GM23248 (cell line): Measurements from ENCODE around the gene CHODL. TPM values are rescaled to one million over a fixed set of nuclear protein-coding genes. Genes with fewer than 3 reads are reported as not detected.

Experiments used
- DNase-seq: peaks from one replicate; pipeline ENCODE4 v3.0.0-alpha.2; 2015
- H2AFZ ChIP-seq: fragments of 200-600 bp; sonication (generic); 2 replicates; pipeline ENCODE4 v1.6.1; 2016; ENCODE audit warnings: antibody characterized with exemption
- H3F3A ChIP-seq: fragments of 200-600 bp; sonication (generic); 2 replicates; pipeline ENCODE4 v1.6.1; 2016; ENCODE audit warnings: mild to moderate bottlenecking, antibody characterized with exemption, mixed run types; ENCODE audit not compliant: insufficient read depth
- H3K27ac ChIP-seq: fragments of 200-600 bp; sonication (generic); 2 replicates; pipeline ENCODE4 v1.5.1; 2016; ENCODE audit warnings: mild to moderate bottlenecking
- H3K27me3 ChIP-seq: fragments of 200-600 bp; sonication (generic); replicated peaks from 2 replicates; pipeline ENCODE4 v1.6.1; 2016; ENCODE audit warnings: mild to moderate bottlenecking; ENCODE audit not compliant: insufficient read depth
- H3K36me3 ChIP-seq: fragments of 200-600 bp; sonication (generic); 2 replicates; pipeline ENCODE4 v1.6.1; 2016; ENCODE audit warnings: low read depth, mild to moderate bottlenecking
- H3K4me1 ChIP-seq: fragments of 200-600 bp; sonication (generic); 2 replicates; pipeline ENCODE4 v1.6.1; 2016; ENCODE audit warnings: mild to moderate bottlenecking; ENCODE audit not compliant: insufficient read depth
- H3K4me2 ChIP-seq: fragments of 200-600 bp; sonication (generic); one replicate; pipeline ENCODE4 v1.6.1; 2016; ENCODE audit warnings: mild to moderate bottlenecking; ENCODE audit not compliant: unreplicated experiment
- H3K4me3 ChIP-seq: fragments of 200-600 bp; sonication (generic); 2 replicates; pipeline ENCODE4 v1.5.1; 2016; ENCODE audit warnings: mild to moderate bottlenecking
- H3K79me2 ChIP-seq: fragments of 200-600 bp; sonication (generic); 2 replicates; pipeline ENCODE4 v1.6.1; 2016; ENCODE audit warnings: mild to moderate bottlenecking; ENCODE audit not compliant: insufficient read depth
- H3K9ac ChIP-seq: fragments of 200-600 bp; sonication (generic); 2 replicates; pipeline ENCODE4 v1.6.1; 2016; ENCODE audit warnings: mild to moderate bottlenecking
- H3K9me2 ChIP-seq: fragments of 200-600 bp; sonication (generic); 2 replicates; pipeline ENCODE4 v1.6.1; 2016; ENCODE audit warnings: mixed run types, mild to moderate bottlenecking, moderate library complexity; ENCODE audit not compliant: insufficient read depth
- H3K9me3 ChIP-seq: fragments of 200-600 bp; sonication (generic); one replicate; pipeline ENCODE4 v1.6.1; 2017; ENCODE audit warnings: low read depth
- H4K20me1 ChIP-seq: fragments of 200-600 bp; sonication (generic); 2 replicates; pipeline ENCODE4 v1.6.0; 2016; ENCODE audit not compliant: insufficient read depth
- EZH2 ChIP-seq: fragments of 200-600 bp; sonication (generic); IDR thresholded peaks from 2 replicates; pipeline ENCODE4 v1.6.1; 2018; ENCODE audit warnings: antibody characterized with exemption, mild to moderate bottlenecking; ENCODE audit not compliant: insufficient read depth, poor library complexity, severe bottlenecking
- EZH2phosphoT487 ChIP-seq: fragments of 200-600 bp; sonication (generic); IDR thresholded peaks from 2 replicates; pipeline ENCODE4 v1.6.1; 2018; ENCODE audit warnings: antibody characterized with exemption, moderate library complexity, mild to moderate bottlenecking, low read depth; ENCODE audit not compliant: insufficient read depth
- WGBS, 2 experiments: methylation state at CpG; one replicate each; pipeline ENCODE4 v1.1.6; 2015 to 2017; ENCODE audit warnings: low lambda C conversion rate in 2 of 2, low coverage in 1 of 2; ENCODE audit errors: missing lambda C conversion rate in 2 of 2; 5-methylcytosine and 5-hydroxymethylcytosine counted together
- in situ Hi-C: fragments of 300-500 bp; cut with MboI; formaldehyde crosslinking; loops from 2 replicates; pipeline ENCODE4 v1.15.0; 2020
- polyA plus RNA-seq: library from polyadenylated mRNA; unstranded; fragments of >200 nt; fragmentation: Nextera tagmentation; extraction: Ambion mirVana; gene quantifications from 2 replicates; pipeline ENCODE4 v1.2.1, GENCODE V29; 2016
- total RNA-seq: library from RNA; depleted of rRNA; stranded (reverse); fragments of >200 nt; shearing (Covaris generic); gene quantifications from 2 replicates; pipeline ENCODE4 v1.2.3, GENCODE V29; 2014

CHODL gene
- total and polyA plus RNA-seq, 2 experiments from 2014 or later = not detected

DNA sequence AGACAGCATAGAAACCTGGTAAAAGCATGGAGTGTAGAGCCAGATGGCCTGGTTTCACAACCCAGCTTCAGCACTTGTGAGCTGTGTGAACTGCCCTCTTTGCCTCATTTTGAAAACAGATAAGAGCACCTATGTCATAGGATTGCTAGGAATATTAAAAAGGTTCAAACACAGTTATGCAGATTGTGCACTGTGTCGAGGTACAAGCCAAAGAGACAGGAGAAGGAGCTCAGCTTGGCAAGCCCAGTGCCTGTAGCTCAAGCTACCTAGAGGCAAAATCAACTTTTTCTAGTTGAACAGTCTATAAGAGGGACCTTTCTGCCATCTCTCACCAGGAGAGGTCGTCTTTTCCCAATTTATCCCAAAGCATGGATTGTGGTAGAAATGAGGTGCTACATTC lies 5.0 kb downstream of the CHODL start:
- no peak for DNase-seq
- H4K20me1 ChIP-seq = no peaks in the 10 kb centered on the region
- no peaks in the 10 kb centered on the region for H3K9me3 ChIP-seq
- no peak overlapping the region for H2AFZ ChIP-seq
- TF ChIP-seq EZH2 (no peak), EZH2phosphoT487 (no peak)
- no peaks in the 10 kb centered on the region for H3K36me3 ChIP-seq
- no peaks in the 10 kb centered on the region for H3K9me2 ChIP-seq
- no peaks in the 10 kb centered on the region for H3K4me1 ChIP-seq
- H3K4me2 ChIP-seq = no peak overlapping the region
- H3K27me3 ChIP-seq = no peaks in the 10 kb centered on the region
- H3K79me2 ChIP-seq = no peaks in the 10 kb centered on the region
- H3F3A ChIP-seq = no peaks in the 10 kb centered on the region
- WGBS, 2 experiments = 22 to 29% methylated on average over 2 of the region's 2 CpGs
- H3K9ac ChIP-seq = no peak overlapping the region
- no peak overlapping the region for H3K27ac ChIP-seq
- H3K4me3 ChIP-seq = no peak overlapping the region
- in situ Hi-C loops = no loop called here

DNA sequence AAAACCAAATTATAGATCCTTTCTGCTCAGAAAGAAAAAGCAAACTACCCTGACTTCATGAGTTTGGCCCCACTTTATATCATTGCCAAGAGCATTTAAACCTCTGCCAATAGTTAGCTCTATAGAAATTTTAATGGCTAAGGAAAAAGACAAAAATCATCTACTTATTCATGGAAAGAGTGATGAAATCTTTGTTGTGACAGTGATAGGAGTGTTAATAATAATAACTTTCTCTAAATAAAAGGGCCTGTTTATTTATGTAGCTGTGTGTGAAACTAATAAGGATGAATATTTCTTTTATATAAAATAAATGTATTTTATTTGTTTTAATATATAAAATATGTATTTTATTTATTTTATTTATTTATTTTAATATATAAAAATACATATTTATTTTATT lies 6.4 kb downstream of the CHODL start:
- no peaks in the 10 kb centered on the region for H3K9me2 ChIP-seq
- no peak overlapping the region for H3K4me3 ChIP-seq
- H3K9me3 ChIP-seq = no peaks in the 10 kb centered on the region
- H3K4me1 ChIP-seq = no peaks in the 10 kb centered on the region
- H3K9ac ChIP-seq = no peak overlapping the region
- in situ Hi-C loops = no loop called here
- no peak for DNase-seq
- no peaks in the 10 kb centered on the region for H3K27me3 ChIP-seq
- H3K4me2 ChIP-seq = no peak overlapping the region
- H3K36me3 ChIP-seq = no peaks in the 10 kb centered on the region
- no peaks in the 10 kb centered on the region for H4K20me1 ChIP-seq
- no peaks in the 10 kb centered on the region for H3F3A ChIP-seq
- H3K79me2 ChIP-seq = no peaks in the 10 kb centered on the region
- TF ChIP-seq EZH2phosphoT487 (no peak), EZH2 (no peak)
- no peak overlapping the region for H2AFZ ChIP-seq
- no peak overlapping the region for H3K27ac ChIP-seq

DNA sequence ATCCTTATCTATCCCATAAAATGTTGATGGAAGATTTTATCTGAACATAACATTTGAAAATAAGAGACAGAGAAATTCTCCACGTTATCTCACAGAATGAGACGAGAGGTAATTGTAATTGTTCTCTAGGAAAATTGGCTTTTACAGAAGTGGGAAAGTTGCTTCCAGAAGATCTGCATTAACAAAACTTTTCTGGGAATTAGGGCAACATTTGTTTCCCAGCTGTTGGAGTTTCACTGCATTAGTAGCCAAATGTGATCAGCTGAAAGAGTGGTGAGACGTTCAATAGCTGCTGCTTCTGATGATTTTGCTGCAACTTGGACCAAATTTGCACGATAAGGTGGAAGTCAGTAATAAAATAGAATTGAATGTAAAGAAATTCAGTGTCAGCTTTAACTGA lies 7.6 kb downstream of the CHODL start:
- Histone ChIP-seq H3K4me3 (no peak overlapping the region), H2AFZ (no peak overlapping the region), H3K27ac (no peak overlapping the region), H3K4me2 (no peak overlapping the region), H3K27me3 (no peaks in the 10 kb centered on the region), H3K9ac (no peak overlapping the region), H4K20me1 (no peaks in the 10 kb centered on the region), H3F3A (no peaks in the 10 kb centered on the region), H3K4me1 (no peaks in the 10 kb centered on the region), H3K9me2 (no peaks in the 10 kb centered on the region), H3K36me3 (no peaks in the 10 kb centered on the region), H3K79me2 (no peaks in the 10 kb centered on the region), H3K9me3 (no peaks in the 10 kb centered on the region)
- in situ Hi-C loops = no loop called here
- TF ChIP-seq EZH2 (no peak), EZH2phosphoT487 (no peak)
- WGBS, 2 experiments = 2 to 7% methylated on average over 4 of the region's 4 CpGs
- no peak for DNase-seq

DNA sequence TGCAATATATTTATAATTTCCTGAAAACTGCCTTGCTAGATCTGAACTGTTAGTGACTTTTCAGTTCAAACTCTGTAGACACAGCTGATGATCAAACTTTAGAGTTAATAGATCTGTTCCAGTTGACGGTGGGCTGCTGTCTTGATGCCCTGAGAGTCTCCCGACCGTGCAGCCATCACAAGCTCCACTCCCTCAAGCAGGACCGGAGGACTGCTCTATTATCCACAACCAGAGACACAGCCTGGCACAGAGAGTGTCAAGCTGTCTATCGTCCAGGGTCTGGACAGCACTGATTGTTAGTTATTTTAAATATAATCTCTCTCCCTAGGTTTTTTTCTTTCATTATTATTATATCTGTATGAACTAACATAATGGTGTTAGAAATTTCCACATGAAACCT lies 8.0 kb downstream of the CHODL start:
- no peaks in the 10 kb centered on the region for H3K79me2 ChIP-seq
- H3K36me3 ChIP-seq = no peaks in the 10 kb centered on the region
- H3K9me2 ChIP-seq = no peaks in the 10 kb centered on the region
- DNase-seq = no peak
- no peaks in the 10 kb centered on the region for H3K27me3 ChIP-seq
- in situ Hi-C loops = no loop called here
- no peak overlapping the region for H3K4me3 ChIP-seq
- no peak overlapping the region for H3K4me2 ChIP-seq
- 1 to 2% methylated on average over 5 of the region's 5 CpGs for WGBS, 2 experiments
- H3K9ac ChIP-seq = no peak overlapping the region
- no peak overlapping the region for H3K27ac ChIP-seq
- H3K4me1 ChIP-seq = no peaks in the 10 kb centered on the region
- H3K9me3 ChIP-seq = no peaks in the 10 kb centered on the region
- H2AFZ ChIP-seq = no peak overlapping the region
- no peaks in the 10 kb centered on the region for H3F3A ChIP-seq
- TF ChIP-seq EZH2 (no peak), EZH2phosphoT487 (no peak)
- no peaks in the 10 kb centered on the region for H4K20me1 ChIP-seq

DNA sequence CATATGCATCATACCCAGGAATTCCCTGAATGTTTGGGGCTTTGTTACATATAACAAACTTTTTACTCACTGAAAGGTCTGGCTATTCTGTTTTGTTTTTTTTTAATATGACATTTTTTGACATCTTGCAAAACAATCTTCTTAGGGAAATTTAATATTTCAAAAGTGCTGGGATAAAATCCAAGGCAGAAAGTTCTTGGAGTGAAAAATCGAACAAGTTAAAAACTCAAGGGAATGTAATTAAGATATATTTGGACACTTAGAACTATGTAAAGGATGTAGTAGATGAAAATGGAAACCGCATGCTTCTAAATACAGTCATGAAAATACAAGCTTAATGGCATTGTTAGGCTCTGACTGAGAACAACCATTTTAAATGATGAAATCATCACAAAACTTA lies 8.6 kb downstream of the CHODL start:
- no peaks in the 10 kb centered on the region for H3K27me3 ChIP-seq
- no peak for DNase-seq
- no peaks in the 10 kb centered on the region for H3F3A ChIP-seq
- TF ChIP-seq EZH2phosphoT487 (no peak), EZH2 (no peak)
- H3K79me2 ChIP-seq = no peaks in the 10 kb centered on the region
- H3K9ac ChIP-seq = no peak overlapping the region
- H3K27ac ChIP-seq = no peak overlapping the region
- no peak overlapping the region for H2AFZ ChIP-seq
- no peaks in the 10 kb centered on the region for H3K9me2 ChIP-seq
- no peak overlapping the region for H3K4me2 ChIP-seq
- no peaks in the 10 kb centered on the region for H3K36me3 ChIP-seq
- no peaks in the 10 kb centered on the region for H3K9me3 ChIP-seq
- in situ Hi-C loops = no loop called here
- no peaks in the 10 kb centered on the region for H4K20me1 ChIP-seq
- H3K4me3 ChIP-seq = no peak overlapping the region
- WGBS, 2 experiments = 2% methylated on average over 2 of the region's 2 CpGs
- H3K4me1 ChIP-seq = no peaks in the 10 kb centered on the region
